ENCODE results near the gene TTC12. TPM values are rescaled to one million over a fixed set of nuclear protein-coding genes. Genes with fewer than 3 reads are reported as not detected.

TTC12 gene
- total RNA-seq, 1 experiment from 2014 or later = 25.0 TPM

DNA sequence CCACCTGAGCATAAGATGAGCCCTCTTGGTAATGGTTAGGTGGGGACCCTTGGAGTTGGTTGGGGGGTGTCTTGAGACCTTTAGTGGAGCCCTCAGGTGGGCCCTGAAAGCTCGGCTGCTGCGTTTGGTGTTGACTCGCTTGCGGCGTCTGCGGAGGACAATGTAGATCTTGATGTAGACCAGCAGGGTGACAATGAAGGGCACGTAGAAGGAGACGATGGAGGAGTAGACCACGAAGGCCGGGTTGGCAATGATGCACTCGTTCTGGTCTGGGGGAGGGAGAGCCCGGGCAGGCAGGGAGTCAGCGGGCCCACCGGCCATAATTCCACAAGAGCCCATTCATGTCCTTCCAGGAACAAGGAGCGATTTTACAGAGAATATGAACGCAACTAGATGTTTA lies 101.0 kb downstream of the TTC12 start:
- no peak overlapping the region for H3K27ac ChIP-seq
- no peak overlapping the region for H2AFZ ChIP-seq
- no peaks in the 10 kb centered on the region for H3F3A ChIP-seq (ENCODE audit: insufficient read depth, low read depth)
- no peak overlapping the region for H3K4me3 ChIP-seq
- intact Hi-C loops (cut with micrococcal nuclease; ENCODE audit: unreplicated experiment) = no loop called here
- CTCF ChIA-PET = no interaction called here
- H3K4me2 ChIP-seq = no peak overlapping the region
- DNase-seq = no peak
- H3K36me3 ChIP-seq (ENCODE audit: low read depth) = no peaks in the 10 kb centered on the region
- peaks cover 99% of the 10 kb centered on the region for H3K27me3 ChIP-seq (ENCODE audit: insufficient read depth, low read depth)
- H3K79me2 ChIP-seq (ENCODE audit: low read depth) = no peaks in the 10 kb centered on the region
- no peaks in the 10 kb centered on the region for H3K9me2 ChIP-seq (ENCODE audit: insufficient read depth)
- H3K4me1 ChIP-seq (replicated peaks; ENCODE audit: insufficient read depth) = no peaks in the 10 kb centered on the region
- POLR2A ChIA-PET (ENCODE audit: unreplicated experiment) = no interaction called here
- BruUV-seq (replicated peaks) = no TSS peak
- no peaks in the 10 kb centered on the region for H4K20me1 ChIP-seq (ENCODE audit: insufficient read depth)
- no peak for TF ChIP-seq CTCF (conservative IDR thresholded peaks at IDR 0.05)
- no peak for TF ChIP-seq EZH2 (IDR thresholded peaks at IDR 0.05; ENCODE audit: low read depth)
- no peaks in the 10 kb centered on the region for H3K9me3 ChIP-seq (ENCODE audit: insufficient read depth, low read depth)

Other genes with a start within 250 kb of the TTC12 start
- not detected in 2 replicates for gene ANKK1, start 73.2 kb downstream of the TTC12 start, total RNA-seq (2021)
- not detected in 2 replicates for gene DRD2, start 160.8 kb downstream of the TTC12 start, total RNA-seq (2021)